ENCODE measurements around the gene FHAD1.

The FHAD1 gene

GRCh38 chr1:15225461-15225860, 21.6 kb upstream of the FHAD1 start:
- DNase-seq (ENCODE audit: low spot score) (no peak), ATAC-seq (ENCODE audit: low read depth) (no peak)
- Histone ChIP-seq H3K9me3 (ENCODE audit: severe bottlenecking) (no peaks in the 10 kb centered on the region), H3K27me3 (ENCODE audit: insufficient read depth, poor library complexity, severe bottlenecking) (no peaks in the 10 kb centered on the region), H3K4me3 (ENCODE audit: severe bottlenecking) (no peak overlapping the region), H3K4me1 (ENCODE audit: insufficient read depth, poor library complexity, severe bottlenecking) (no peaks in the 10 kb centered on the region), H3K36me3 (ENCODE audit: low read depth) (no peaks in the 10 kb centered on the region), H3K27ac (ENCODE audit: poor library complexity, severe bottlenecking) (no peak overlapping the region)
- no peak for TF ChIP-seq CTCF (IDR thresholded peaks at IDR 0.05; ENCODE audit: poor library complexity, severe bottlenecking)

GRCh38 chr1:15226388-15227255, 20.4 kb upstream of the FHAD1 start:
- Histone ChIP-seq H3K4me1 (ENCODE audit: insufficient read depth, poor library complexity, severe bottlenecking) (no peaks in the 10 kb centered on the region), H3K4me3 (ENCODE audit: severe bottlenecking) (no peak overlapping the region), H3K36me3 (ENCODE audit: low read depth) (no peaks in the 10 kb centered on the region), H3K9me3 (ENCODE audit: severe bottlenecking) (no peaks in the 10 kb centered on the region), H3K27me3 (ENCODE audit: insufficient read depth, poor library complexity, severe bottlenecking) (no peaks in the 10 kb centered on the region), H3K27ac (ENCODE audit: poor library complexity, severe bottlenecking) (no peak overlapping the region)
- no peak for DNase-seq (ENCODE audit: low spot score)
- no peak for TF ChIP-seq CTCF (IDR thresholded peaks at IDR 0.05; ENCODE audit: poor library complexity, severe bottlenecking)
- no peak for ATAC-seq (ENCODE audit: low read depth)

GRCh38 chr1:15229707-15230131, 17.3 kb upstream of the FHAD1 start:
- H3K36me3 ChIP-seq (ENCODE audit: low read depth) = no peaks in the 10 kb centered on the region
- TF ChIP-seq CTCF (IDR thresholded peaks at IDR 0.05; ENCODE audit: poor library complexity, severe bottlenecking) = no peak
- DNase-seq (ENCODE audit: low spot score) (no peak), ATAC-seq (ENCODE audit: low read depth) (no peak)
- H3K9me3 ChIP-seq (ENCODE audit: severe bottlenecking) = no peaks in the 10 kb centered on the region
- H3K4me3 ChIP-seq (ENCODE audit: severe bottlenecking) = no peak overlapping the region
- no peaks in the 10 kb centered on the region for H3K4me1 ChIP-seq (ENCODE audit: insufficient read depth, poor library complexity, severe bottlenecking)
- no peak overlapping the region for H3K27ac ChIP-seq (ENCODE audit: poor library complexity, severe bottlenecking)
- no peaks in the 10 kb centered on the region for H3K27me3 ChIP-seq (ENCODE audit: insufficient read depth, poor library complexity, severe bottlenecking)

- Histone ChIP-seq H3K27me3 (ENCODE audit: insufficient read depth, poor library complexity, severe bottlenecking) (no peaks in the 10 kb centered on the region), H3K9me3 (ENCODE audit: severe bottlenecking) (no peaks in the 10 kb centered on the region), H3K27ac (ENCODE audit: poor library complexity, severe bottlenecking) (no peak overlapping the region), H3K4me3 (ENCODE audit: severe bottlenecking) (no peak overlapping the region), H3K4me1 (ENCODE audit: insufficient read depth, poor library complexity, severe bottlenecking) (no peaks in the 10 kb centered on the region), H3K36me3 (ENCODE audit: low read depth) (no peaks in the 10 kb centered on the region)
- no peak for TF ChIP-seq CTCF (IDR thresholded peaks at IDR 0.05; ENCODE audit: poor library complexity, severe bottlenecking)
- DNase-seq (ENCODE audit: low spot score) = no peak
- ATAC-seq (ENCODE audit: low read depth) = no peak
Observed at GRCh38 chr1:15231714-15232201, 15.3 kb upstream of the FHAD1 start.

GRCh38 chr1:15233689-15234088, 13.3 kb upstream of the FHAD1 start:
- H3K27me3 ChIP-seq (ENCODE audit: insufficient read depth, poor library complexity, severe bottlenecking) = no peaks in the 10 kb centered on the region
- H3K4me1 ChIP-seq (ENCODE audit: insufficient read depth, poor library complexity, severe bottlenecking) = no peaks in the 10 kb centered on the region
- no peaks in the 10 kb centered on the region for H3K9me3 ChIP-seq (ENCODE audit: severe bottlenecking)
- TF ChIP-seq CTCF (IDR thresholded peaks at IDR 0.05; ENCODE audit: poor library complexity, severe bottlenecking) = no peak
- H3K36me3 ChIP-seq (ENCODE audit: low read depth) = no peaks in the 10 kb centered on the region
- DNase-seq (ENCODE audit: low spot score) = no peak
- no peak overlapping the region for H3K27ac ChIP-seq (ENCODE audit: poor library complexity, severe bottlenecking)
- no peak overlapping the region for H3K4me3 ChIP-seq (ENCODE audit: severe bottlenecking)
- no peak for ATAC-seq (ENCODE audit: low read depth)
